ENCODE results near the gene SYPL2.

SYPL2 gene

GRCh38 chr1:109500941-109501381 is 34.6 kb downstream of the SYPL2 start:
- Histone ChIP-seq H3K4me1 (ENCODE audit: insufficient read depth, low read length) (peaks cover 32% of the 10 kb centered on the region), H3K9me3 (ENCODE audit: low read length) (no peaks in the 10 kb centered on the region), H3K36me3 (ENCODE audit: insufficient read depth, low read length) (peaks cover 8% of the 10 kb centered on the region), H3K4me3 (ENCODE audit: low read length) (no peak overlapping the region), H2AFZ (ENCODE audit: low read depth, low read length) (no peak overlapping the region), H3K27me3 (ENCODE audit: insufficient read depth, low read length) (no peaks in the 10 kb centered on the region)

- no peak overlapping the region for H2AFZ ChIP-seq (ENCODE audit: low read depth, low read length)
- H3K9me3 ChIP-seq (ENCODE audit: low read length) = no peaks in the 10 kb centered on the region
- peaks cover 4% of the 10 kb centered on the region for H3K36me3 ChIP-seq (ENCODE audit: insufficient read depth, low read length)
- H3K27me3 ChIP-seq (ENCODE audit: insufficient read depth, low read length) = no peaks in the 10 kb centered on the region
- peaks cover 32% of the 10 kb centered on the region for H3K4me1 ChIP-seq (ENCODE audit: insufficient read depth, low read length)
- no peak overlapping the region for H3K4me3 ChIP-seq (ENCODE audit: low read length)
Measured at GRCh38 chr1:109501644-109502363, 35.5 kb downstream of the SYPL2 start.

- H2AFZ ChIP-seq (ENCODE audit: low read depth, low read length) = no peak overlapping the region
- H3K4me1 ChIP-seq (ENCODE audit: insufficient read depth, low read length) = peaks cover 28% of the 10 kb centered on the region
- no peaks in the 10 kb centered on the region for H3K9me3 ChIP-seq (ENCODE audit: low read length)
- H3K36me3 ChIP-seq (ENCODE audit: insufficient read depth, low read length) = peaks cover 4% of the 10 kb centered on the region
- H3K4me3 ChIP-seq (ENCODE audit: low read length) = no peak overlapping the region
- H3K27me3 ChIP-seq (ENCODE audit: insufficient read depth, low read length) = no peaks in the 10 kb centered on the region
Measured at GRCh38 chr1:109502364-109502851, 36.1 kb downstream of the SYPL2 start.

GRCh38 chr1:109503935-109504334 is 37.6 kb downstream of the SYPL2 start:
- H2AFZ ChIP-seq (ENCODE audit: low read depth, low read length) = no peak overlapping the region
- peaks cover 18% of the 10 kb centered on the region for H3K4me1 ChIP-seq (ENCODE audit: insufficient read depth, low read length)
- no peaks in the 10 kb centered on the region for H3K9me3 ChIP-seq (ENCODE audit: low read length)
- no peaks in the 10 kb centered on the region for H3K27me3 ChIP-seq (ENCODE audit: insufficient read depth, low read length)
- peaks cover 4% of the 10 kb centered on the region for H3K36me3 ChIP-seq (ENCODE audit: insufficient read depth, low read length)
- H3K4me3 ChIP-seq (ENCODE audit: low read length) = no peak overlapping the region

GRCh38 chr1:109504974-109505373 is 38.6 kb downstream of the SYPL2 start:
- Histone ChIP-seq H3K9me3 (ENCODE audit: low read length) (no peaks in the 10 kb centered on the region), H3K36me3 (ENCODE audit: insufficient read depth, low read length) (no peaks in the 10 kb centered on the region), H3K27me3 (ENCODE audit: insufficient read depth, low read length) (no peaks in the 10 kb centered on the region), H2AFZ (ENCODE audit: low read depth, low read length) (no peak overlapping the region), H3K4me1 (ENCODE audit: insufficient read depth, low read length) (peaks cover 23% of the 10 kb centered on the region), H3K4me3 (ENCODE audit: low read length) (no peak overlapping the region)

- Histone ChIP-seq H2AFZ (ENCODE audit: low read depth, low read length) (no peak overlapping the region), H3K4me3 (ENCODE audit: low read length) (no peak overlapping the region), H3K36me3 (ENCODE audit: insufficient read depth, low read length) (no peaks in the 10 kb centered on the region), H3K27me3 (ENCODE audit: insufficient read depth, low read length) (no peaks in the 10 kb centered on the region), H3K9me3 (ENCODE audit: low read length) (no peaks in the 10 kb centered on the region), H3K4me1 (ENCODE audit: insufficient read depth, low read length) (peaks cover 13% of the 10 kb centered on the region)
Measured at GRCh38 chr1:109508001-109508872, 41.9 kb downstream of the SYPL2 start.

- peak overlapping the region; percentile 85 for H3K4me3 ChIP-seq (ENCODE audit: low read length)
- H3K9me3 ChIP-seq (ENCODE audit: low read length) = no peaks in the 10 kb centered on the region
- H3K4me1 ChIP-seq (ENCODE audit: insufficient read depth, low read length) = peaks cover 13% of the 10 kb centered on the region
- H3K36me3 ChIP-seq (ENCODE audit: insufficient read depth, low read length) = no peaks in the 10 kb centered on the region
- no peaks in the 10 kb centered on the region for H3K27me3 ChIP-seq (ENCODE audit: insufficient read depth, low read length)
- no peak overlapping the region for H2AFZ ChIP-seq (ENCODE audit: low read depth, low read length)
Measured at GRCh38 chr1:109508873-109509175, 42.5 kb downstream of the SYPL2 start.

GRCh38 chr1:109509176-109510134 is 43.1 kb downstream of the SYPL2 start, which contains the start of gene AMIGO1:
Gene AMIGO1, minus strand, starts transcription at chr1:109509727. Its CDS starts 815 bp downstream, at chr1:109508912.
- Histone ChIP-seq H2AFZ (ENCODE audit: low read depth, low read length) (peak within 1 kb of the TSS; percentile 84), H3K9me3 (ENCODE audit: low read length) (no peaks in the 10 kb centered on the region), H3K36me3 (ENCODE audit: insufficient read depth, low read length) (no peaks in the 10 kb centered on the region), H3K4me1 (ENCODE audit: insufficient read depth, low read length) (peaks cover 13% of the 10 kb centered on the region), H3K4me3 (ENCODE audit: low read length) (peak within 1 kb of the TSS; percentile 85), H3K27me3 (ENCODE audit: insufficient read depth, low read length) (no peaks in the 10 kb centered on the region)

GRCh38 chr1:109513110-109513710 is 46.9 kb downstream of the SYPL2 start:
- H3K36me3 ChIP-seq (ENCODE audit: insufficient read depth, low read length) = no peaks in the 10 kb centered on the region
- H3K4me1 ChIP-seq (ENCODE audit: insufficient read depth, low read length) = peaks cover 13% of the 10 kb centered on the region
- H3K4me3 ChIP-seq (ENCODE audit: low read length) = no peak overlapping the region
- no peak overlapping the region for H2AFZ ChIP-seq (ENCODE audit: low read depth, low read length)
- H3K9me3 ChIP-seq (ENCODE audit: low read length) = no peaks in the 10 kb centered on the region
- H3K27me3 ChIP-seq (ENCODE audit: insufficient read depth, low read length) = peaks cover 12% of the 10 kb centered on the region

GRCh38 chr1:109514846-109515245 is 48.5 kb downstream of the SYPL2 start:
- H3K4me1 ChIP-seq (ENCODE audit: insufficient read depth, low read length) = peaks cover 8% of the 10 kb centered on the region

GRCh38 chr1:109516872-109517271 is 50.5 kb downstream of the SYPL2 start:
- peaks cover 20% of the 10 kb centered on the region for H3K27me3 ChIP-seq (ENCODE audit: insufficient read depth, low read length)
- no peaks in the 10 kb centered on the region for H3K36me3 ChIP-seq (ENCODE audit: insufficient read depth, low read length)
- no peak overlapping the region for H2AFZ ChIP-seq (ENCODE audit: low read depth, low read length)
- H3K4me3 ChIP-seq (ENCODE audit: low read length) = no peak overlapping the region
- no peaks in the 10 kb centered on the region for H3K9me3 ChIP-seq (ENCODE audit: low read length)
- H3K4me1 ChIP-seq (ENCODE audit: insufficient read depth, low read length) = peaks cover 7% of the 10 kb centered on the region

More at GRCh38 chr1:109514846-109515245, 48.5 kb downstream of the SYPL2 start:
- no peak overlapping the region for H2AFZ ChIP-seq (ENCODE audit: low read depth, low read length)
- H3K36me3 ChIP-seq (ENCODE audit: insufficient read depth, low read length) = no peaks in the 10 kb centered on the region
- no peaks in the 10 kb centered on the region for H3K9me3 ChIP-seq (ENCODE audit: low read length)
- H3K4me3 ChIP-seq (ENCODE audit: low read length) = no peak overlapping the region
- peaks cover 12% of the 10 kb centered on the region for H3K27me3 ChIP-seq (ENCODE audit: insufficient read depth, low read length)

GRCh38 chr1:109517337-109517736 is 51.0 kb downstream of the SYPL2 start:
- Histone ChIP-seq H2AFZ (ENCODE audit: low read depth, low read length) (no peak overlapping the region), H3K27me3 (ENCODE audit: insufficient read depth, low read length) (peaks cover 24% of the 10 kb centered on the region), H3K4me3 (ENCODE audit: low read length) (no peak overlapping the region), H3K36me3 (ENCODE audit: insufficient read depth, low read length) (no peaks in the 10 kb centered on the region), H3K4me1 (ENCODE audit: insufficient read depth, low read length) (peaks cover 7% of the 10 kb centered on the region), H3K9me3 (ENCODE audit: low read length) (no peaks in the 10 kb centered on the region)

Measured in neuron (in vitro differentiated cells).